Heart left ventricle (tissue), 16 donors: ENCODE measurements around the gene HMG20A. TPM values are rescaled to one million over a fixed set of nuclear protein-coding genes. Genes with fewer than 3 reads are reported as not detected.

ENCODE experiments used
- ATAC-seq, 4 donors: fragments of 200-7000 bp; cut with Tn5 transposase; one replicate each; pipeline ENCODE4 v1.9.1; 2020 to 2022; ENCODE audit warnings: moderate library complexity in 4 of 4, mild to moderate bottlenecking in 3 of 4, moderate number of reproducible peaks in 1 of 4
- DNase-seq, 5 donors: peaks; one replicate each; pipeline ENCODE4 v3.0.0-alpha.2; 2020
- H3K27ac ChIP-seq, 12 donors: fragments of 200-600 bp; sonication (generic) in 4 of 12; one replicate each; pipeline versions ENCODE4 v1.5.0 to v1.8.0; 2016 to 2022; ENCODE audit warnings: mild to moderate bottlenecking in 2 of 12
- H3K27me3 ChIP-seq, 9 donors: fragments of 200-600 bp; sonication (generic) in 2 of 9; one replicate each; pipeline versions ENCODE4 v1.5.1 to v1.8.0; 2016 to 2022; ENCODE audit warnings: mild to moderate bottlenecking in 3 of 9
- H3K36me3 ChIP-seq, 9 donors: fragments of 200-600 bp; sonication (generic) in 2 of 9; one replicate each; pipeline versions ENCODE4 v1.5.0 to v1.8.0; 2018 to 2022; ENCODE audit warnings: mild to moderate bottlenecking in 2 of 9
- H3K4me1 ChIP-seq, 12 donors: fragments of 200-600 bp; sonication (generic) in 4 of 12; one replicate each; pipeline versions ENCODE4 v1.5.0 to v1.8.0; 2016 to 2022; ENCODE audit warnings: mild to moderate bottlenecking in 3 of 12
- H3K4me3 ChIP-seq, 12 donors: fragments of 200-600 bp; sonication (generic) in 4 of 12; one replicate each; pipeline versions ENCODE4 v1.5.0 to v1.8.0; 2017 to 2022; ENCODE audit warnings: mild to moderate bottlenecking in 9 of 12, moderate library complexity in 4 of 12
- H3K9me3 ChIP-seq, 12 donors: fragments of 200-600 bp; sonication (generic) in 4 of 12; one replicate each; pipeline versions ENCODE4 v1.5.0 to v1.8.0; 2016 to 2022; ENCODE audit warnings: mild to moderate bottlenecking in 1 of 12
- CTCF ChIP-seq, 12 donors: fragments of 200-600 bp; sonication (generic) in 4 of 12; IDR thresholded peaks; one replicate each; pipeline versions ENCODE4 v1.5.0 to v1.8.0; 2018 to 2022; ENCODE audit warnings: antibody characterized with exemption in 12 of 12, mild to moderate bottlenecking in 5 of 12
- POLR2A ChIP-seq, 2 donors: fragments of 450-650 bp; IDR thresholded peaks; one replicate each; pipeline ENCODE4 v1.6.1; 2017; ENCODE audit warnings: antibody characterized with exemption in 2 of 2, mild to moderate bottlenecking in 2 of 2, moderate library complexity in 2 of 2
- WGBS, 4 donors: extraction: QIAGEN DNeasy Blood & Tissue Kit in 2 of 4; methylation state at CpG; one replicate each; pipeline versions ENCODE4 v1.1.5 to v1.1.7; 2013 to 2018; 5-methylcytosine and 5-hydroxymethylcytosine counted together
- intact Hi-C, 10 donors: fragments of 100-400 bp; cut with DNase I; formaldehyde crosslinking; loops; one replicate each; pipeline versions ENCODE4 v1.11.1 to v1.14.2; 2022
- polyA plus RNA-seq, 2 donors: library from polyadenylated mRNA; stranded (reverse); fragments of 200-250 nt; gene quantifications; one replicate each; pipeline ENCODE4 v1.2.3, GENCODE V29; 2013
- total RNA-seq, 9 donors: library from RNA; depleted of rRNA in 2 of 9; stranded (reverse); fragments of >200 nt in 2 of 9; fragmentation: NEBNext Ultra II Directional in 3 of 9; extraction: Animal tissue kit (Norgen Biotek cat#: 25700) in 3 of 9; gene quantifications; one replicate each; pipeline versions ENCODE4 v1.1.0 to v1.2.4, GENCODE V29; 2016 to 2023
- donor health status: ischemic (EF 13 %, LVEDD 7.1; RV severe dilation, severe dysfunction).
- donor health status: healthy with polysubstance abuse.
- donor health status: DM: no; HTN: yes; CAD: no.
- donor health status: DM: no; HTN: no; CAD: no.
- donor health status: ischemic (EF 25% LVEDD 6.9; RV normal size, moderate dysfunction).
- donor health status: ischemic (EF 25% LVEDD 5.7; RV mildly dilated, moderate dysfunction).
- donor health status: healthy.
- donor health status: DM: yes; HTN: yes; CAD: no.
- donor health status: ischemic (EF 35%, LVEDD 5.7; RV mildly dilated, moderate dysfunction).
- donor health status: nonischemic (EF 11% LVEDD 7.7; RV severe dilation, severe dysfunction).
- donor health status: DM: yes; HTN: yes; CAD: no.
- donor health status: PGD.
- donor health status: ischemic (EF 29% LVEDD 5.4; RV normal size, mild dysfunction).
- donor health status: nonischemic (EF 23%, LVEDD 6.1; RV moderate dilation, normal function).

Gene HMG20A
- total and polyA plus RNA-seq, 11 donors, result 14.8 to 54.1 (median 32.0) TPM

GRCh38 chr15:77384589-77385359 lies 35.9 kb upstream of the HMG20A start:
- Histone ChIP-seq H3K4me1 (peaks cover 0 to 76% (median 51%) of the 10 kb centered on the region in 12 donors), H3K9me3 (no peaks in the 10 kb centered on the region), H3K36me3 (no peaks in the 10 kb centered on the region), H3K4me3 (no peak overlapping the region), H3K27ac (no peak overlapping the region), H3K27me3 (no peaks in the 10 kb centered on the region)
- ATAC-seq, result no peak
- intact Hi-C loops, result no loop called here
- TF ChIP-seq POLR2A (IDR thresholded peaks at IDR 0.05) (no peak), CTCF (IDR thresholded peaks at IDR 0.05) (no peak)
- no peak for DNase-seq

GRCh38 chr15:77386626-77387025 lies 34.1 kb upstream of the HMG20A start:
- H3K4me3 ChIP-seq, result no peak overlapping the region
- DNase-seq (no peak), ATAC-seq (no peak)
- H3K4me1 ChIP-seq, result peaks cover 3 to 89% (median 66%) of the 10 kb centered on the region in 12 donors
- TF ChIP-seq POLR2A (IDR thresholded peaks at IDR 0.05), result no peak
- TF ChIP-seq CTCF (IDR thresholded peaks at IDR 0.05), result no peak
- intact Hi-C loops, result no loop called here
- H3K9me3 ChIP-seq, result no peaks in the 10 kb centered on the region
- no peak overlapping the region for H3K27ac ChIP-seq
- 73 to 80% (median 74%) methylated on average over 2 of the region's 2 CpGs for WGBS, 4 donors
- no peaks in the 10 kb centered on the region for H3K36me3 ChIP-seq
- no peaks in the 10 kb centered on the region for H3K27me3 ChIP-seq

- H3K36me3 ChIP-seq, result no peaks in the 10 kb centered on the region
- DNase-seq (no peak), ATAC-seq (no peak)
- TF ChIP-seq POLR2A (IDR thresholded peaks at IDR 0.05), result no peak
- no peak for TF ChIP-seq CTCF (IDR thresholded peaks at IDR 0.05)
- no peak overlapping the region for H3K4me3 ChIP-seq
- no peaks in the 10 kb centered on the region for H3K27me3 ChIP-seq
- H3K9me3 ChIP-seq, result no peaks in the 10 kb centered on the region
- peaks cover 6 to 94% (median 74%) of the 10 kb centered on the region in 12 donors for H3K4me1 ChIP-seq
- H3K27ac ChIP-seq, result no peak overlapping the region
- intact Hi-C loops, result no loop called here
- 74 to 82% (median 78%) methylated on average over 2 of the region's 2 CpGs for WGBS, 4 donors
These were observed 33.2 kb upstream of the HMG20A start for GRCh38 chr15:77387365-77388105.

- WGBS, 4 donors, result 63 to 66% (median 65%) methylated on average over 3 of the region's 3 CpGs
- H3K27ac ChIP-seq, result peak overlapping the region in 3 of 12 donors; percentile 9 to 47 (median 33)
- peaks cover 5 to 75% (median 56%) of the 10 kb centered on the region in 12 donors for H3K4me1 ChIP-seq
- no peak for DNase-seq
- TF ChIP-seq POLR2A (IDR thresholded peaks at IDR 0.05) (no peak), CTCF (IDR thresholded peaks at IDR 0.05) (no peak)
- ATAC-seq, result peak; percentile 54 to 77 (median 60)
- H3K9me3 ChIP-seq, result peaks cover 0 to 26% (median 16%) of the 10 kb centered on the region in 12 donors
- no peak overlapping the region for H3K4me3 ChIP-seq
- no peaks in the 10 kb centered on the region for H3K27me3 ChIP-seq
- H3K36me3 ChIP-seq, result no peaks in the 10 kb centered on the region
- intact Hi-C loops, result no loop called here
These were observed 29.2 kb upstream of the HMG20A start for GRCh38 chr15:77391372-77391951.
